GM18861 (cell line): ENCODE measurements around the gene SPSB3.
"Not testable (repeated sequence)": the region's sequence is repeated elsewhere in the genome, so short reads cannot be mapped to it uniquely, and the experiment has no call there.

ENCODE experiments used
- ATAC-seq: cut with Tn5 transposase; IDR thresholded peaks from one replicate; pipeline ENCODE4 v1.9.1; 2021; ENCODE audit not compliant: unreplicated experiment

The SPSB3 gene

GRCh38 chr16:1817276-1817589, 34.9 kb upstream of the SPSB3 start:
- no peak for ATAC-seq

GRCh38 chr16:1816396-1817275, 34.3 kb upstream of the SPSB3 start:
- ATAC-seq = no peak

- no peak for ATAC-seq
Measured at GRCh38 chr16:1815461-1815860, 33.1 kb upstream of the SPSB3 start.

- ATAC-seq = no peak
Measured at GRCh38 chr16:1812732-1813163, 30.4 kb upstream of the SPSB3 start.

- no peak for ATAC-seq
Measured at GRCh38 chr16:1810536-1810935, 28.2 kb upstream of the SPSB3 start.

GRCh38 chr16:1810106-1810505, 27.7 kb upstream of the SPSB3 start:
- ATAC-seq = no peak

GRCh38 chr16:1809281-1809801, 27.0 kb upstream of the SPSB3 start:
- no peak for ATAC-seq

- ATAC-seq = no peak
Measured at GRCh38 chr16:1808691-1809090, 26.3 kb upstream of the SPSB3 start.

- ATAC-seq = no peak
Measured at GRCh38 chr16:1807626-1808025, 25.3 kb upstream of the SPSB3 start.

- ATAC-seq = no peak
Measured at GRCh38 chr16:1800701-1801100, 18.3 kb upstream of the SPSB3 start.

- ATAC-seq = not testable (repeated sequence)
Measured at GRCh38 chr16:1799263-1799662, 16.9 kb upstream of the SPSB3 start.

GRCh38 chr16:1794908-1795666, 12.7 kb upstream of the SPSB3 start:
- ATAC-seq = no peak

GRCh38 chr16:1794221-1794871, 12.0 kb upstream of the SPSB3 start:
- ATAC-seq = no peak

GRCh38 chr16:1793578-1794220, 11.3 kb upstream of the SPSB3 start, which contains the start of gene IGFALS:
IGFALS (minus strand) TSS chr16:1793705; CDS start chr16:1793652, 53 bp downstream.
- ATAC-seq = no peak

GRCh38 chr16:1792836-1793577, 10.6 kb upstream of the SPSB3 start:
- ATAC-seq = no peak

GRCh38 chr16:1791943-1792812, 9.8 kb upstream of the SPSB3 start:
- ATAC-seq = no peak

- ATAC-seq = no peak
Measured at GRCh38 chr16:1791256-1791942, 9.0 kb upstream of the SPSB3 start.

- no peak for ATAC-seq
Measured at GRCh38 chr16:1790611-1791255, 8.4 kb upstream of the SPSB3 start.
